Hepatocyte (in vitro differentiated cells): ENCODE data around the gene ZNF776.

Experiments used
- EZH2 ChIP-seq: fragments of 200-600 bp; sonication (generic); IDR thresholded peaks from 2 replicates; pipeline ENCODE4 v1.6.1; 2016; ENCODE audit warnings: antibody characterized with exemption, mild to moderate bottlenecking, borderline replicate concordance
- TF ChIP-seq, protein P1 (sequence below): fragments of 200-600 bp; sonication (generic); IDR thresholded peaks from 2 replicates; pipeline ENCODE4 v1.5.1; 2016; ENCODE audit warnings: antibody characterized with exemption, mild to moderate bottlenecking; ENCODE audit not compliant: poor library complexity

GRCh38 chr19:57803594-57804325, 57.1 kb downstream of the ZNF776 start:
- TF ChIP-seq, protein P1, sequence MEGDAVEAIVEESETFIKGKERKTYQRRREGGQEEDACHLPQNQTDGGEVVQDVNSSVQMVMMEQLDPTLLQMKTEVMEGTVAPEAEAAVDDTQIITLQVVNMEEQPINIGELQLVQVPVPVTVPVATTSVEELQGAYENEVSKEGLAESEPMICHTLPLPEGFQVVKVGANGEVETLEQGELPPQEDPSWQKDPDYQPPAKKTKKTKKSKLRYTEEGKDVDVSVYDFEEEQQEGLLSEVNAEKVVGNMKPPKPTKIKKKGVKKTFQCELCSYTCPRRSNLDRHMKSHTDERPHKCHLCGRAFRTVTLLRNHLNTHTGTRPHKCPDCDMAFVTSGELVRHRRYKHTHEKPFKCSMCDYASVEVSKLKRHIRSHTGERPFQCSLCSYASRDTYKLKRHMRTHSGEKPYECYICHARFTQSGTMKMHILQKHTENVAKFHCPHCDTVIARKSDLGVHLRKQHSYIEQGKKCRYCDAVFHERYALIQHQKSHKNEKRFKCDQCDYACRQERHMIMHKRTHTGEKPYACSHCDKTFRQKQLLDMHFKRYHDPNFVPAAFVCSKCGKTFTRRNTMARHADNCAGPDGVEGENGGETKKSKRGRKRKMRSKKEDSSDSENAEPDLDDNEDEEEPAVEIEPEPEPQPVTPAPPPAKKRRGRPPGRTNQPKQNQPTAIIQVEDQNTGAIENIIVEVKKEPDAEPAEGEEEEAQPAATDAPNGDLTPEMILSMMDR: no peak
- no peak for TF ChIP-seq EZH2
